ENCODE results near the gene ACTN3. TPM values are rescaled to one million over a fixed set of nuclear protein-coding genes. Genes with fewer than 3 reads are reported as not detected.
"Not testable (repeated sequence)": the region's sequence is repeated elsewhere in the genome, so short reads cannot be mapped to it uniquely, and the experiment has no call there.

The ACTN3 gene
- total RNA-seq, 1 donor from 2014 or later = 20.2 TPM

GRCh38 chr11:66603072-66603471, 56.4 kb downstream of the ACTN3 start:
- Histone ChIP-seq H3K9ac (no peak overlapping the region), H3K79me2 (ENCODE audit: low read depth) (no peaks in the 10 kb centered on the region), H3K9me3 (ENCODE audit: low read depth) (no peaks in the 10 kb centered on the region), H3K4me1 (no peaks in the 10 kb centered on the region), H3K27me3 (no peaks in the 10 kb centered on the region), H3F3A (ENCODE audit: low read depth) (no peaks in the 10 kb centered on the region), H2AFZ (replicated peaks) (no peak overlapping the region), H3K4me3 (no peak overlapping the region), H3K36me3 (no peaks in the 10 kb centered on the region), H4K20me1 (ENCODE audit: low read depth) (no peaks in the 10 kb centered on the region), H3K4me2 (no peak overlapping the region), H3K27ac (no peak overlapping the region)
- H3K9me3 Mint-ChIP-seq = no peaks in the 10 kb centered on the region
- no peak for DNase-seq (ENCODE audit: low spot score)
- no peaks in the 10 kb centered on the region for H3K27me3 Mint-ChIP-seq (ENCODE audit: insufficient read depth, low read depth)
- no peak overlapping the region for H3K4me3 Mint-ChIP-seq
- H3K4me1 Mint-ChIP-seq = peaks cover 10% of the 10 kb centered on the region
- H3K36me3 Mint-ChIP-seq = peaks cover 13% of the 10 kb centered on the region
- no peak for TF ChIP-seq CTCF (IDR thresholded peaks at IDR 0.05)
- TF ChIP-seq EZH2phosphoT487 (IDR thresholded peaks at IDR 0.05) = no peak
- TF ChIP-seq EZH2 (IDR thresholded peaks at IDR 0.05) = no peak
- no peak overlapping the region for H3K27ac Mint-ChIP-seq

GRCh38 chr11:66604155-66604554, 57.5 kb downstream of the ACTN3 start:
- no peaks in the 10 kb centered on the region for H3K9me3 ChIP-seq (ENCODE audit: low read depth)
- H3K4me2 ChIP-seq = no peak overlapping the region
- peaks cover 13% of the 10 kb centered on the region for H3K36me3 Mint-ChIP-seq
- no peaks in the 10 kb centered on the region for H3K27me3 Mint-ChIP-seq (ENCODE audit: insufficient read depth, low read depth)
- H3K36me3 ChIP-seq = no peaks in the 10 kb centered on the region
- H4K20me1 ChIP-seq (ENCODE audit: low read depth) = no peaks in the 10 kb centered on the region
- no peak overlapping the region for H3K27ac Mint-ChIP-seq
- no peak overlapping the region for H2AFZ ChIP-seq (replicated peaks)
- H3F3A ChIP-seq (ENCODE audit: low read depth) = no peaks in the 10 kb centered on the region
- H3K4me3 Mint-ChIP-seq = no peak overlapping the region
- H3K9ac ChIP-seq = no peak overlapping the region
- H3K9me3 Mint-ChIP-seq = no peaks in the 10 kb centered on the region
- no peak for TF ChIP-seq EZH2phosphoT487 (IDR thresholded peaks at IDR 0.05)
- no peak for TF ChIP-seq CTCF (IDR thresholded peaks at IDR 0.05)
- no peak for TF ChIP-seq EZH2 (IDR thresholded peaks at IDR 0.05)
- peaks cover 10% of the 10 kb centered on the region for H3K4me1 Mint-ChIP-seq
- H3K27ac ChIP-seq = no peak overlapping the region
- no peak overlapping the region for H3K4me3 ChIP-seq
- H3K79me2 ChIP-seq (ENCODE audit: low read depth) = no peaks in the 10 kb centered on the region
- no peak for DNase-seq (ENCODE audit: low spot score)
- H3K4me1 ChIP-seq = no peaks in the 10 kb centered on the region
- no peaks in the 10 kb centered on the region for H3K27me3 ChIP-seq

- H3K4me3 ChIP-seq; H3K27ac Mint-ChIP-seq; H3K9ac ChIP-seq; H3K36me3 ChIP-seq; H3K9me3 ChIP-seq (ENCODE audit: low read depth); H2AFZ ChIP-seq (replicated peaks); H3K4me1 ChIP-seq; H3K79me2 ChIP-seq (ENCODE audit: low read depth); H3K27me3 ChIP-seq; H3K4me3 Mint-ChIP-seq; H3K4me2 ChIP-seq; H3K27ac ChIP-seq; DNase-seq (ENCODE audit: low spot score); H3K27me3 Mint-ChIP-seq (ENCODE audit: insufficient read depth, low read depth); H4K20me1 ChIP-seq (ENCODE audit: low read depth); H3K4me1 Mint-ChIP-seq; H3K9me3 Mint-ChIP-seq: not testable (repeated sequence)
- H3F3A ChIP-seq (ENCODE audit: low read depth) = peaks cover 11% of the 10 kb centered on the region
- H3K36me3 Mint-ChIP-seq = peaks cover 17% of the 10 kb centered on the region
Observed at GRCh38 chr11:66606608-66607007, 59.9 kb downstream of the ACTN3 start.

GRCh38 chr11:66607126-66607834, 60.6 kb downstream of the ACTN3 start:
- no peaks in the 10 kb centered on the region for H3K4me1 Mint-ChIP-seq
- TF ChIP-seq EZH2 (IDR thresholded peaks at IDR 0.05) (no peak), EZH2phosphoT487 (IDR thresholded peaks at IDR 0.05) (no peak), CTCF (IDR thresholded peaks at IDR 0.05) (no peak)
- peaks cover 11% of the 10 kb centered on the region for H3F3A ChIP-seq (ENCODE audit: low read depth)
- H3K36me3 Mint-ChIP-seq = peaks cover 13% of the 10 kb centered on the region
- H3K27me3 ChIP-seq = no peaks in the 10 kb centered on the region
- H3K4me1 ChIP-seq = no peaks in the 10 kb centered on the region
- no peaks in the 10 kb centered on the region for H3K9me3 Mint-ChIP-seq
- H3K9ac ChIP-seq = no peak overlapping the region
- no peak overlapping the region for H2AFZ ChIP-seq (replicated peaks)
- H3K27ac Mint-ChIP-seq = no peak overlapping the region
- H4K20me1 ChIP-seq (ENCODE audit: low read depth) = no peaks in the 10 kb centered on the region
- no peaks in the 10 kb centered on the region for H3K36me3 ChIP-seq
- no peak overlapping the region for H3K4me3 Mint-ChIP-seq
- H3K9me3 ChIP-seq (ENCODE audit: low read depth) = no peaks in the 10 kb centered on the region
- no peak overlapping the region for H3K4me3 ChIP-seq
- H3K79me2 ChIP-seq (ENCODE audit: low read depth) = no peaks in the 10 kb centered on the region
- H3K27ac ChIP-seq = no peak overlapping the region
- no peak overlapping the region for H3K4me2 ChIP-seq
- DNase-seq (ENCODE audit: low spot score) = no peak
- H3K27me3 Mint-ChIP-seq (ENCODE audit: insufficient read depth, low read depth) = no peaks in the 10 kb centered on the region

All from neural progenitor cell (in vitro differentiated cells).